HepG2 (cell line): ENCODE measurements around the gene SRF. TPM values are rescaled to one million over a fixed set of nuclear protein-coding genes. Genes with fewer than 3 reads are reported as not detected.
A peak's percentile ranks its signal among the peaks of the same experiment; 100 is the strongest.

ENCODE experiments used
- ARHGAP35 ChIP-seq: sonication (generic); formaldehyde crosslinking; IDR thresholded peaks from 2 replicates; pipeline ENCODE4 v1.9.0; 2022; ENCODE audit warnings: mild to moderate bottlenecking, inconsistent platforms, moderate library complexity, missing genetic modification reagents, borderline replicate concordance
- ATAD3A ChIP-seq: sonication (generic); formaldehyde crosslinking; IDR thresholded peaks from 2 replicates; pipeline ENCODE4 v1.4.0; 2020; ENCODE audit warnings: missing genetic modification reagents
- BRCA1 ChIP-seq: sonication (generic); formaldehyde crosslinking; IDR thresholded peaks from 2 replicates; pipeline ENCODE4 v1.4.0; 2020; ENCODE audit warnings: missing genetic modification reagents
- BRF2 ChIP-seq: sonication (generic); formaldehyde crosslinking; IDR thresholded peaks from 2 replicates; pipeline ENCODE4 v1.8.1; 2022; ENCODE audit warnings: mild to moderate bottlenecking, missing genetic modification reagents
- CC2D1A ChIP-seq: sonication (generic); formaldehyde crosslinking; IDR thresholded peaks from 2 replicates; pipeline ENCODE4 v1.8.1; 2023; ENCODE audit warnings: mild to moderate bottlenecking, missing genetic modification reagents
- CENPT ChIP-seq: sonication (generic); formaldehyde crosslinking; IDR thresholded peaks from 2 replicates; pipeline ENCODE4 v1.8.0; 2022; ENCODE audit warnings: low read depth, mild to moderate bottlenecking, moderate library complexity, missing genetic modification reagents
- CREM ChIP-seq, 2 experiments: sonication (generic) in 1 of 2; formaldehyde crosslinking in 1 of 2; IDR thresholded peaks; 2 replicates each; pipeline versions ENCODE4 v1.4.0 to v1.6.1; 2016 to 2020; ENCODE audit warnings: antibody characterized with exemption in 1 of 2, mild to moderate bottlenecking in 1 of 2, missing genetic modification reagents in 1 of 2
- HMGXB3 ChIP-seq: sonication (generic); formaldehyde crosslinking; IDR thresholded peaks from 2 replicates; pipeline ENCODE4 v1.4.0; 2020; ENCODE audit warnings: missing genetic modification reagents, borderline replicate concordance
- HOXA5 ChIP-seq: sonication (generic); formaldehyde crosslinking; IDR thresholded peaks from 2 replicates; pipeline ENCODE4 v1.4.0; 2020; ENCODE audit warnings: missing genetic modification reagents
- KDM5B ChIP-seq: sonication (generic); formaldehyde crosslinking; IDR thresholded peaks from 2 replicates; pipeline ENCODE4 v1.4.0; 2020; ENCODE audit warnings: missing genetic modification reagents, mild to moderate bottlenecking, borderline replicate concordance
- NBN ChIP-seq: fragments of 450-650 bp; conservative IDR thresholded peaks from 2 replicates; pipeline ENCODE4 v1.6.1; 2017
- NONO ChIP-seq, 2 experiments: fragments of 450-650 bp in 1 of 2; sonication (generic) in 1 of 2; formaldehyde crosslinking in 1 of 2; IDR thresholded peaks in 1 of 2; conservative IDR thresholded peaks in 1 of 2; 2 replicates each; pipeline versions ENCODE4 v1.6.1 to v1.8.0; 2017 to 2022; ENCODE audit warnings: mild to moderate bottlenecking in 1 of 2, missing genetic modification reagents in 1 of 2, moderate library complexity in 1 of 2
- NR2F6 ChIP-seq, 2 experiments: IDR thresholded peaks; 2 replicates each; pipeline ENCODE4 v1.6.1; 2016; ENCODE audit warnings: antibody characterized with exemption in 1 of 2, mild to moderate bottlenecking in 1 of 2
- NRL ChIP-seq: sonication (generic); formaldehyde crosslinking; IDR thresholded peaks from 2 replicates; pipeline ENCODE4 v1.5.0; 2020; ENCODE audit warnings: missing genetic modification reagents, mild to moderate bottlenecking, moderate library complexity, borderline replicate concordance
- TFE3 ChIP-seq: IDR thresholded peaks from 2 replicates; pipeline ENCODE4 v1.6.1; 2016
- ZBTB2 ChIP-seq: sonication (generic); formaldehyde crosslinking; IDR thresholded peaks from 2 replicates; pipeline ENCODE4 v1.8.0; 2022; ENCODE audit warnings: low read depth, missing genetic modification reagents
- ZNF205 ChIP-seq: IDR thresholded peaks from 2 replicates; pipeline ENCODE4 v1.6.1; 2018; ENCODE audit warnings: missing biosample characterization, missing genetic modification reagents
- ZNF570 ChIP-seq: sonication (generic); formaldehyde crosslinking; IDR thresholded peaks from 2 replicates; pipeline ENCODE4 v1.4.0; 2020; ENCODE audit warnings: mild to moderate bottlenecking, missing genetic modification reagents, borderline replicate concordance
- ZNF605 ChIP-seq: sonication (generic); formaldehyde crosslinking; IDR thresholded peaks from 2 replicates; pipeline ENCODE4 v1.8.0; 2022; ENCODE audit warnings: mild to moderate bottlenecking, missing genetic modification reagents
- ZSCAN22 ChIP-seq: sonication (generic); formaldehyde crosslinking; IDR thresholded peaks from 2 replicates; pipeline ENCODE4 v1.4.0; 2020; ENCODE audit warnings: mild to moderate bottlenecking, missing genetic modification reagents
- polyA plus RNA-seq, 8 experiments: library from polyadenylated mRNA; depleted of rRNA in 3 of 8; stranded (reverse) in 7 of 8; unstranded in 1 of 8; fragments of >200 nt; fragmentation: Illumina TruSeq in 4 of 8; extraction: Trizol in 4 of 8; gene quantifications; 2 replicates each; pipeline versions ENCODE4 v1.2.1 to v1.2.3, GENCODE V29; 2011 to 2016; ENCODE audit warnings: low read depth in 4 of 8, missing spikeins in 1 of 8, mixed read lengths in 1 of 8; ENCODE audit not compliant: insufficient read depth in 1 of 8
- total RNA-seq, 5 experiments: library from RNA; depleted of rRNA; stranded (reverse); fragments of >200 nt; fragmentation: Illumina TruSeq; extraction: Trizol; gene quantifications; 2 replicates each; pipeline ENCODE4 v1.2.3, GENCODE V29; 2016; ENCODE audit warnings: low read depth in 1 of 5

Gene SRF
- total and polyA plus RNA-seq, 2 of the 13 experiments (the other 11 are each of a cell fraction or from before 2014, with no cell fraction given): 25.5 to 44.1 TPM

GRCh38 chr6:43170417-43170930 lies 595 bp upstream of the SRF start (continued):
- TF ChIP-seq TFE3 (CRISPR knock-in tag): no peak; the same call in 1 of the 2 replicates
- TF ChIP-seq ZNF570 (CRISPR knock-in tag): 0 out of 2 replicates have a peak, but pooled peaks have one; percentile 20
- peak; percentile 61; the same call in 1 of the 2 replicates for TF ChIP-seq NRL (CRISPR knock-in tag)
- peak; percentile 45 for TF ChIP-seq BRF2 (CRISPR knock-in tag)
- 0 out of 2 replicates have a peak, but pooled peaks have one; percentile 9 for TF ChIP-seq ZSCAN22
- peak; percentile 87; the same call in 1 of the 2 replicates for TF ChIP-seq HMGXB3
- no peak for TF ChIP-seq NONO (IDR thresholded peaks at IDR 0.05)
- TF ChIP-seq NONO (CRISPR knock-in tag; conservative IDR thresholded peaks at IDR 0.05): no peak; the same call in 1 of the 2 replicates
- 0 out of 2 replicates have a peak, but pooled peaks have one; percentile 30 for TF ChIP-seq ZBTB2 (CRISPR knock-in tag)
- 0 out of 2 replicates have a peak, but pooled peaks have one; percentile 7 for TF ChIP-seq ARHGAP35 (CRISPR knock-in tag)
- no peak for TF ChIP-seq NR2F6 (IDR thresholded peaks at IDR 0.05)
- TF ChIP-seq NR2F6 (CRISPR knock-in tag; IDR thresholded peaks at IDR 0.05): 0 out of 2 replicates have a peak, but pooled peaks have one; percentile 7
- no peak for TF ChIP-seq ZNF205 (CRISPR knock-in tag)
- TF ChIP-seq HOXA5 (CRISPR knock-in tag): no peak; the same call in 1 of the 2 replicates
- no peak for TF ChIP-seq BRCA1 (CRISPR knock-in tag)
- TF ChIP-seq ATAD3A (CRISPR knock-in tag): no peak
- TF ChIP-seq CENPT (CRISPR knock-in tag): no peak
- TF ChIP-seq NBN: no peak
- TF ChIP-seq CC2D1A (CRISPR knock-in tag): no peak
- TF ChIP-seq ZNF605 (CRISPR knock-in tag): peak; percentile 41; the same call in 1 of the 2 replicates
- peak; percentile 72; the same call in 1 of the 2 replicates for TF ChIP-seq KDM5B
- no peak for TF ChIP-seq CREM (IDR thresholded peaks at IDR 0.05)
- TF ChIP-seq CREM (CRISPR knock-in tag; IDR thresholded peaks at IDR 0.05): no peak
